Trophoblast cell (in vitro differentiated cells and primary cell): ENCODE data around the gene CCDC88A.

Experiments used
- DNase-seq, 2 donors: peaks; one replicate each; pipeline ENCODE4 v3.0.0-alpha.2; 2016
- H2AFZ ChIP-seq: 2 replicates; pipeline ENCODE4 v1.6.1; 2013; ENCODE audit warnings: low read length, moderate library complexity, mild to moderate bottlenecking; ENCODE audit not compliant: insufficient read depth, poor library complexity
- H2AK5ac ChIP-seq: 2 replicates; pipeline ENCODE4 v1.6.1; 2013; ENCODE audit warnings: mild to moderate bottlenecking, low read length
- H2BK120ac ChIP-seq: 2 replicates; pipeline ENCODE4 v1.6.1; 2013; ENCODE audit warnings: low read length, mild to moderate bottlenecking, moderate library complexity; ENCODE audit not compliant: insufficient read depth, poor library complexity
- H2BK12ac ChIP-seq: 2 replicates; pipeline ENCODE4 v1.6.1; 2013; ENCODE audit warnings: mild to moderate bottlenecking, low read length, moderate library complexity
- H2BK5ac ChIP-seq: 2 replicates; pipeline ENCODE4 v1.6.1; 2013; ENCODE audit warnings: low read length, low read depth, moderate library complexity, mild to moderate bottlenecking; ENCODE audit not compliant: poor library complexity
- H3K14ac ChIP-seq: 2 replicates; pipeline ENCODE4 v1.6.1; 2013; ENCODE audit warnings: mild to moderate bottlenecking, low read length
- H3K18ac ChIP-seq: 2 replicates; pipeline ENCODE4 v1.6.1; 2013; ENCODE audit warnings: mild to moderate bottlenecking, low read length
- H3K23ac ChIP-seq: 2 replicates; pipeline ENCODE4 v1.6.1; 2013; ENCODE audit warnings: low read length
- H3K27ac ChIP-seq: 2 replicates; pipeline ENCODE4 v1.5.1; 2013; ENCODE audit warnings: low read depth, mild to moderate bottlenecking, inconsistent platforms, low read length, moderate library complexity
- H3K27me3 ChIP-seq: 2 replicates; pipeline ENCODE4 v1.6.1; 2013; ENCODE audit warnings: inconsistent platforms, mild to moderate bottlenecking, low read length, moderate library complexity; ENCODE audit not compliant: insufficient read depth
- H3K36me3 ChIP-seq, 2 experiments: 1 replicate in 1 of 2; 2 replicates in 1 of 2; pipeline ENCODE4 v1.6.1; 2013; ENCODE audit warnings: low read length in 2 of 2, mild to moderate bottlenecking in 2 of 2, moderate library complexity in 1 of 2; ENCODE audit not compliant: insufficient read depth in 2 of 2, control insufficient read depth in 1 of 2
- H3K4ac ChIP-seq: 2 replicates; pipeline ENCODE4 v1.6.1; 2013; ENCODE audit warnings: low read depth, mild to moderate bottlenecking, low read length, moderate library complexity
- H3K4me1 ChIP-seq, 2 experiments: 1 replicate in 1 of 2; 2 replicates in 1 of 2; pipeline ENCODE4 v1.6.1; 2013; ENCODE audit warnings: low read length in 2 of 2, mild to moderate bottlenecking in 2 of 2, moderate library complexity in 1 of 2; ENCODE audit not compliant: insufficient read depth in 2 of 2, control insufficient read depth in 1 of 2
- H3K4me2 ChIP-seq: 2 replicates; pipeline ENCODE4 v1.6.1; 2013; ENCODE audit warnings: inconsistent platforms, mild to moderate bottlenecking, low read length, moderate library complexity
- H3K4me3 ChIP-seq: 2 replicates; pipeline ENCODE4 v1.5.1; 2013; ENCODE audit warnings: mild to moderate bottlenecking, low read depth, low read length, inconsistent platforms
- H3K79me1 ChIP-seq: one replicate; pipeline ENCODE4 v1.6.1; 2013; ENCODE audit warnings: low read length
- H3K79me2 ChIP-seq: 2 replicates; pipeline ENCODE4 v1.6.1; 2013; ENCODE audit warnings: low read length, mild to moderate bottlenecking; ENCODE audit not compliant: control insufficient read depth, insufficient read depth, poor library complexity
- H3K9ac ChIP-seq: 2 replicates; pipeline ENCODE4 v1.6.1; 2013; ENCODE audit warnings: mild to moderate bottlenecking, low read length
- H3K9me3 ChIP-seq: 2 replicates; pipeline ENCODE4 v1.6.1; 2013; ENCODE audit warnings: low read depth, mild to moderate bottlenecking, control low read depth, inconsistent platforms, low read length; ENCODE audit not compliant: insufficient read depth
- H4K12ac ChIP-seq: 2 replicates; pipeline ENCODE4 v1.6.1; 2013; ENCODE audit warnings: low read depth, mild to moderate bottlenecking, low read length, moderate library complexity
- H4K8ac ChIP-seq: 2 replicates; pipeline ENCODE4 v1.6.1; 2013; ENCODE audit warnings: low read depth, mild to moderate bottlenecking, low read length, moderate library complexity
- H4K91ac ChIP-seq: one replicate; pipeline ENCODE4 v1.6.1; 2013; ENCODE audit warnings: low read depth, mild to moderate bottlenecking, low read length, moderate library complexity
- WGBS: extraction: QIAGEN DNeasy Blood & Tissue Kit; methylation state at CpG from one replicate; pipeline ENCODE4 v1.1.7; 2013; ENCODE audit warnings: missing lambda C conversion rate; ENCODE audit not compliant: insufficient read length, insufficient coverage; ENCODE audit errors: extremely low coverage; 5-methylcytosine and 5-hydroxymethylcytosine counted together

The CCDC88A gene

GRCh38 chr2:55370208-55370607, 49.4 kb downstream of the CCDC88A start:
- no peak overlapping the region for H3K9ac ChIP-seq
- no peak overlapping the region for H2AK5ac ChIP-seq
- no peaks in the 10 kb centered on the region for H3K27me3 ChIP-seq
- H2BK12ac ChIP-seq, result no peak overlapping the region
- no peaks in the 10 kb centered on the region for H3K79me2 ChIP-seq
- H2BK120ac ChIP-seq, result no peak overlapping the region
- H3K4ac ChIP-seq, result no peak overlapping the region
- H2AFZ ChIP-seq, result no peak overlapping the region
- no peak overlapping the region for H3K4me2 ChIP-seq
- no peaks in the 10 kb centered on the region for H3K36me3 ChIP-seq
- H4K91ac ChIP-seq, result no peak overlapping the region
- H3K23ac ChIP-seq, result no peak overlapping the region
- DNase-seq, result no peak
- no CpG with 5 or more reads among the region's 4 CpGs for WGBS
- no peak overlapping the region for H3K14ac ChIP-seq
- no peak overlapping the region for H4K8ac ChIP-seq
- no peak overlapping the region for H4K12ac ChIP-seq
- H2BK5ac ChIP-seq, result no peak overlapping the region
- no peaks in the 10 kb centered on the region for H3K9me3 ChIP-seq
- H3K4me1 ChIP-seq, result no peaks in the 10 kb centered on the region
- H3K4me3 ChIP-seq, result no peak overlapping the region
- no peak overlapping the region for H3K18ac ChIP-seq
- H3K79me1 ChIP-seq, result no peaks in the 10 kb centered on the region
- H3K27ac ChIP-seq, result no peak overlapping the region

GRCh38 chr2:55365303-55365702, 54.4 kb downstream of the CCDC88A start:
- H3K9ac ChIP-seq, result no peak overlapping the region
- no peak overlapping the region for H2BK12ac ChIP-seq
- no peak overlapping the region for H3K4me2 ChIP-seq
- no peak overlapping the region for H3K4ac ChIP-seq
- H3K23ac ChIP-seq, result no peak overlapping the region
- H2AK5ac ChIP-seq, result no peak overlapping the region
- no peak overlapping the region for H4K12ac ChIP-seq
- no peak overlapping the region for H3K4me3 ChIP-seq
- no peaks in the 10 kb centered on the region for H3K9me3 ChIP-seq
- H3K27me3 ChIP-seq, result no peaks in the 10 kb centered on the region
- no peak overlapping the region for H2AFZ ChIP-seq
- H3K14ac ChIP-seq, result no peak overlapping the region
- H3K79me1 ChIP-seq, result no peaks in the 10 kb centered on the region
- H3K36me3 ChIP-seq, result no peaks in the 10 kb centered on the region
- DNase-seq, result peak in 1 of 2 donors; percentile 15
- no peak overlapping the region for H4K8ac ChIP-seq
- H3K18ac ChIP-seq, result no peak overlapping the region
- no peak overlapping the region for H4K91ac ChIP-seq
- no peak overlapping the region for H2BK5ac ChIP-seq
- H2BK120ac ChIP-seq, result no peak overlapping the region
- no peaks in the 10 kb centered on the region for H3K79me2 ChIP-seq
- WGBS, result 100% methylated on average over 1 of the region's 3 CpGs
- no peak overlapping the region for H3K27ac ChIP-seq
- H3K4me1 ChIP-seq, result no peaks in the 10 kb centered on the region

- Histone ChIP-seq H3K9me3 (no peaks in the 10 kb centered on the region), H4K8ac (no peak overlapping the region), H3K14ac (no peak overlapping the region), H2BK5ac (no peak overlapping the region), H4K12ac (no peak overlapping the region), H2AFZ (no peak overlapping the region), H3K23ac (no peak overlapping the region), H3K18ac (no peak overlapping the region), H3K79me1 (no peaks in the 10 kb centered on the region), H2BK12ac (no peak overlapping the region), H3K27me3 (no peaks in the 10 kb centered on the region), H3K4me3 (no peak overlapping the region), H3K4ac (no peak overlapping the region), H3K4me2 (no peak overlapping the region), H3K79me2 (no peaks in the 10 kb centered on the region), H2AK5ac (no peak overlapping the region), H3K4me1 (no peaks in the 10 kb centered on the region), H3K27ac (no peak overlapping the region), H4K91ac (no peak overlapping the region), H2BK120ac (no peak overlapping the region), H3K36me3 (no peaks in the 10 kb centered on the region), H3K9ac (no peak overlapping the region)
- peak in 1 of 2 donors; percentile 25 for DNase-seq
- WGBS, result no CpG with 5 or more reads among the region's 3 CpGs
Observed at GRCh38 chr2:55364189-55365055, 55.2 kb downstream of the CCDC88A start.

GRCh38 chr2:55363636-55364035, 56.0 kb downstream of the CCDC88A start:
- Histone ChIP-seq H3K4me1 (no peaks in the 10 kb centered on the region), H3K18ac (no peak overlapping the region), H3K79me1 (no peaks in the 10 kb centered on the region), H3K14ac (no peak overlapping the region), H4K8ac (no peak overlapping the region), H4K12ac (no peak overlapping the region), H3K9ac (no peak overlapping the region), H2BK120ac (no peak overlapping the region), H3K79me2 (no peaks in the 10 kb centered on the region), H2BK12ac (no peak overlapping the region), H3K4ac (no peak overlapping the region), H2AFZ (no peak overlapping the region), H2BK5ac (no peak overlapping the region), H3K27me3 (no peaks in the 10 kb centered on the region), H4K91ac (no peak overlapping the region), H3K9me3 (no peaks in the 10 kb centered on the region), H3K4me2 (no peak overlapping the region), H2AK5ac (no peak overlapping the region), H3K27ac (no peak overlapping the region), H3K23ac (no peak overlapping the region), H3K4me3 (no peak overlapping the region), H3K36me3 (no peaks in the 10 kb centered on the region)
- DNase-seq, result no peak
- WGBS, result no CpG with 5 or more reads among the region's 3 CpGs
